Cerebellar nuclear complex (tissue), 1 donor: ENCODE data around the gene DUSP2.
A peak's percentile ranks its signal among the peaks of the same experiment; 100 is the strongest.

ENCODE experiments used
- DNase-seq, 2 experiments: peaks; one replicate each; lab custom pipeline; 2025; lab: John Stamatoyannopoulos, UW

The DUSP2 gene, protein sequence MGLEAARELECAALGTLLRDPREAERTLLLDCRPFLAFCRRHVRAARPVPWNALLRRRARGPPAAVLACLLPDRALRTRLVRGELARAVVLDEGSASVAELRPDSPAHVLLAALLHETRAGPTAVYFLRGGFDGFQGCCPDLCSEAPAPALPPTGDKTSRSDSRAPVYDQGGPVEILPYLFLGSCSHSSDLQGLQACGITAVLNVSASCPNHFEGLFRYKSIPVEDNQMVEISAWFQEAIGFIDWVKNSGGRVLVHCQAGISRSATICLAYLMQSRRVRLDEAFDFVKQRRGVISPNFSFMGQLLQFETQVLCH

DNA sequence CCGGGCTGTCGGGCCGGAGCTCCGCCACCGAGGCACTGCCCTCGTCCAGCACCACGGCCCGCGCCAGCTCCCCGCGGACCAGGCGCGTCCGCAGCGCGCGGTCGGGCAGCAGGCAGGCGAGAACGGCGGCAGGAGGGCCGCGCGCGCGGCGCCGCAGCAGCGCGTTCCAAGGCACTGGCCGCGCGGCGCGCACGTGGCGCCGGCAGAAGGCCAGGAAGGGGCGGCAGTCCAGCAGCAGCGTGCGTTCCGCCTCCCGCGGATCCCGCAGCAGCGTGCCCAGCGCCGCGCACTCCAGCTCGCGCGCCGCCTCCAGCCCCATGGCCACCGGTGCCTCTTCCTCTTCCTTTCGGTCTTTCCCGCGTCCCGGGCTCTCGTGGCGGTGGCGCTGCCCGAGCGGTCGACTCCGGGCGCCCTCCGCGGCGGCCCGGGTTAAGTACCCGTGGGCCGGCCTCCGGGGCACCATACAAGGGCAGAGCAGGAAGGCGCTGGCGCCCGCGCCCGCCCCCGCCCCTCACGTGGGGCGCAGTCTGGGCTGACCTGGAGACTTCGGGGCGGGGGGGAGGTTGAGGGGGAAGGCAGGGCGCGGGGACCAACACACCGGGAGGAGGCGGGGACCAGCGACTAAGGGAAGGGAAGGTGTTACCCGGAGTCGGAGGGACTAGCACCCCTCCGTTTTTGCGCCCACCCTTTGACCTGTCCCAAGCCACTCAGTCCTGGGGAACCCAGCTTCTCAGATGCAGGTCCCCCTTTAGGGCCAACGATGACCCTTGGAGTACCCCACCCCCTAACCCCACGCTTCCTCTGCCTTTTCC is at the start of gene DUSP2:
Gene DUSP2, minus strand, starts transcription at position 405 of the 812 bp plus-strand sequence. Its CDS starts 86 bp downstream, at position 319.
- peak in 1 of 2 experiments; percentile 40 for DNase-seq

DNA sequence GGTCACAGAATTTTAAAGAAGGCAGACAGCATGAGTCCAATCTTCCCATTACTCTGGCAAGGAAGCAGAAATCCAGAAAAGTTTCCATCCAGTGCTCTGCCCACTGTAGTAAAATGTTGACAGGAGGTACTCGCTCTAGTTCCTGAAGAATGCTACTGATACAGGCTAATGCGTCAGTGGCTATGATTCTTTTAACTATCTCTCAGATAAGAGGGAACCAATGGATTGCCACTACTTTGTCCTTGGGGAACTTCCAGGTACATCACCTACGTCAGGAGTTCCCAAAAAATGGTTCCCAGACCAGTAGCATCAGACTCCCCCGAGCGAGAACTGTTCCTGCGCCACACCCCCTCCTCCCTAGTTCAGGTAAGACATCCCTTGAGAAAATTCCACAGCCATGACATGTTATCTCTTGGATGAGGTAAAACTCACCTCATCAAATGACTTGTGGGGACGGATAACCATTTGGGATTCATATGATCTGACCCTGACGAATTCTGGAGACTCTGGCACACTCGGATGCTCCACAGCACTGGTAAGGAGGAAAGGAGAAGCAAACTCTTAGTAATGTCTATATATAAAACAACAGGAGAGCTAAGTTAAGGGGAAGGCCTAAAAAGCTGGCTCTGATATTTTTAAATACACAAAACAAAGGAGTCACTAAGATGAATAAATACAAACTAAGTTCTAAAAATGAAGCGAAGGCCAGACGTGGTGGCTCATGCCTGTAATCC is 46.9 kb upstream of the DUSP2 start:
- DNase-seq: no peak

DNA sequence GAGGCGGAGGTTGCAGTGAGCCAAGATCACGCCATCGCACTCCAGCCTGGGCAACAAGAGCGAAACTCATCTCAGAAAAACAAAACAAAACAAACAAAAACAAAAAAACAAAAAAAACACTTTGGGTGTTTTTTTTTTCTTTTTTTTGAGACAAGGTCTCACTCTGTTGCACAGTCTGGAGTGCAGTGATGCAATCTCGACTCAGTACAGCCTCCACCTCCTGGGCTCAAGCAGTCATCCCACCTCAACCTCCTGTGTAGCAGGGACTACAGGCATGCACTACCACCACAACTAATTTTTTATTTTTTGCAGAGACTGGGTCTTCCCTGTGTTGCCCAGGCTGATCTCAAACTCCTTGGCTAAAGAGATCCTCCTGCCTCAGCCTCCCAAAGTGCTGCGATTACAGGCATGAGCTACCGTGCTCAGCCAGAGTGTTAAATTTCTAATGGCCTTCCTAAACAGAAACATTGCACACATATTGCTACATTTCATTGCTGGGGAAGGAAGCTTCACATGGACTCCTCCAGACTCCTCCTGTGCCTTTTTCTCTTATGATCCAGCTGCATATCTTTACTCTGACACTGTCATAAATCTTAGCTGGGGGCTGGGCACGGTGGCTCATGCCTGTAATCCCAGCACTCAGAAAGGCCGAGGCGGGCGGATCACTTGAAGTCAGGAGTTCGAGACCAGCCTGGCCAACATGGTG is 43.7 kb upstream of the DUSP2 start:
- no peak for DNase-seq

DNA sequence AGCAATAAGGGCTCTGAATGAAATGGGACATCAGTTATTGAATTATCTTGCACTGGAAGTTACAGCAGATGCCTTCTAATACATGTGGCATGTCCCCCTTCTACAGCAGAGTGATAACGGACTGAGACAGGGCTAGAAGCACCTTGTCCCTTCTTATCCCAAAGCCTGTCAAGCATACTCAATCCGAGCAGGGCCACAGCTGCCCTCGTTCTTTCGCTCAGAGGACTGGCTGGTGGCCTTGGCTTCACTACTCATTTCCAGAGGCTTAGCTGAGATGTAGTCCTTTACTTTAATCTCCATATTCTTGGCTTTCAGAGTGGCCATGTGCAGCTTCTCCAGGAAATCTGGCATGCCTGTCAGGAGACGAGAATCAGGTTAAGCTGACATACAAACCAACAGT is 41.3 kb upstream of the DUSP2 start:
- DNase-seq: no peak

DNA sequence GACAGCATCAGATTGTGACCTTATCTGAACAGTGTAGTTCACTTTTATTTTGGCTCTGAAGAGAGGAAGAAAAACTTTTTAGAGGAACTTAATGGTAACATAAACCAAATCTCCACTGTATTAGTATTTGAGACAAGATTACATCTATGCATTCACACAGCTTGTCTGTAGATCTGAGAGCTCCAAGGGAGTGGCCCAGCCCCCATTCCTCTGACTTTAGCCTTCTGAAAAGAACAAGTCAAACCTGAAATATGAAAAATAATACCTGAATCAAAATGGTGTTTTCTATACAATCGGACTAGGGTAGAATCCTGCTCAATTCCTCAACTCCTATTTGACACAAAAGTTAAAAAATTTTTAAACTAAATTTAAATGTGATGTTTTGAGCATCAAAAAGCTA is 40.3 kb upstream of the DUSP2 start:
- DNase-seq: no peak

DNA sequence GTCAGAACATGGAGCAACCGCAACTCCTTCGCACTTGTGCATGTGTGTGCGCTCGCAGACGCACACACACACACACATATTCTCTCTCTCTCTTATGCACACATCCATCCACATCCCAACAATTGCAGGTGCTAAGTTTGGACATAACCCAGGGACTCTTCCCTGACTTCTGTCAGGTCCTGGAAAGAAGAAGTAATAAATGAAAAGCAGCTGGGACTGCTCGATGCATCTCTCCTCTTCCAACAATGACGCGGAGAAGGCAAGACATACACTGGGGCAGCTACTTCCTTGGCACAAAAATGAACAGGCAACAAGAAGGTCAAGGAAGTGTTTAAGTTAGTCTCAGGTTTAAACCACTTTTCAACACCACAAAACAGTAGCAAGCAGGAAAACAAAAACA is 39.7 kb upstream of the DUSP2 start:
- DNase-seq: no peak

DNA sequence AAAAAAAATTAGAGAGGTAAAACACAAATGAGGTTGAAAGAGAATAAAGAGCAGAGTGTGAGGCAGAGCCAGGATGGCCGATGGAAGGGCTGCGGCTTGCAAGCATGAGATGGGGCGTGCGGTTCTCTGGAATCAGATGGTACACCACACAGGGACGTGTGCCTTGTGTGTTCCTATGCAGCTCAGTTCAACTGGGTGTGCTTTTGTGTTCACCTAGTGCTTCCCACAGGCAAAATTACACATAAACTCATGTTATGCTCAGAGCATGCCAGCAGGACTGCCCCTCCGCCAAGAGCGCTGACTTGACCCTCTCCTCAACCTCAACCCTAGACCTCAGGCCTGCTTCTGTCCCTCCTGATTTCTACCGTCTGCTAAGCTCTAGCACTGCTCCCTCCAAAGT is 38.9 kb upstream of the DUSP2 start:
- no peak for DNase-seq

DNA sequence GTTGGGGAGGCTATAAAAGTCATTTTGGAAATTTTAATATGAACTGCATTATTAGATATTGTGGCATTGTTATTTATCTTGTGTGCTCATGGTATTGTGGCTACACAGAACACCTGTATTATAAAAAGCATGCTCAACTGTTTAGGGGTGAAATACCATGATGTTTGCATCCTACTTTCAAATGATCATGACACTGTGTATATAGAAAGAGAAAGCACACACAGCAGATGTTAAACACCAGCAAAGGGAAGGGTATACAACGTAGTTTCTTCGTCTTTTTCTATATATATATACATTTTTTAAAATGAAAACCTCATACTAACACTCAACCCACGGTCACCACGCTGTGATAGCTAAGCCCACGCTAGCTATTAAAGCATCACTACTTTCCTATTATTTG is 36.3 kb upstream of the DUSP2 start:
- DNase-seq: no peak

DNA sequence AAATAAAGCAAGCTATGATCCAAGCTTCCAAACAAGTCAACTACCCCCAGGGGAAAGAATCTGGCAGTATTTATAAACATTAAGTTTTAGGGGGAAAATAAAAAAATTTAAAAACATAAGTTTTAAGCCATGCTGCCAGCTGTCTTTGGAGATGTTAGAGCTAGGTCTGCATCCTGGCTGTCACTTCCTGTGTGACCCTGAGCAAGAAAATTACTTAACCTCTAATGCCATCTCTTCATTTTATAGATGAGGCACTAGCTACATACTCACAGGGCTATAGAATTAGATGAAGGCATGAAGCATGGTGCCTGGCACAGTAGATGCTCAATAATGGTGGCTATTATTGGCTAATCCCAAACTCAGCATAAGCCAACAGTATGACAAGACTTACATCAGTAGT is 35.3 kb upstream of the DUSP2 start:
- DNase-seq: no peak

DNA sequence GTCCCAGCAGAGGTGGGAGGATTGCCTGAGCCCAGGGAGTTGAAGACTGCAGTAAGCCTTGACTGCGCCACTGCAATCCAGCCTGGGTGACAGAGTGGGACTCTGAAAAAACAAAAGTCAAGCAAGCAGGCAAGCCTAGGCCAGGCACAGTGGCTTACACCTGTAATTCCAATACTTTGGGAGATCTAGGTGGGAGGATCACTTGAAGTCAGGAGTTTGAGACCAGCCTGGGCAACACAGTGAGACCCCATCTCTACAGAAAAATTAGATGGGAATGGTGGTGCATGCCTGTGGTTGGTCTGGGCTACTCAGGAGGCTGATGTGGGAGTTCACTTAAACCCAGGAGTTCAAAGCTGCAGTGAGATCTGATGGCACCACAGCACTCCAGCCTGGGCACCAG is 34.8 kb upstream of the DUSP2 start:
- no peak for DNase-seq

DNA sequence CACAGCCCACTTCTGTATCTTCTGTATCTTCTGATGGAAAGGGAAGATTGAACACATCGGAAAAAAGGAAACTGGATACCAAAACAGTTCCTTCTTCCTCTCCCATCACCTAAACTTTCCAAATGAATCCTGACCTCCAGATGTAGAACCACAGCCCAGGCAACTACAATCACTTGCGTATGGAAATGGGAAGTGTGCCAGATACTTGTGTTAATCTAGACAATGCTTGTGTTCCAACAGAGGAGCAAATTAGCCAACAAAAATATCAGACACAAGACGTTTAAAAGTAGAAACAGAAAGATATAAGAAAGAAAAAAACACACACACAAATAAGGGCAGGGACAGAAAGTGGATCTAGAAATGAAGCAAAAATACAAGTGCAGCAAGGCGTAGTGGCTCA is 31.4 kb upstream of the DUSP2 start:
- DNase-seq: no peak

DNA sequence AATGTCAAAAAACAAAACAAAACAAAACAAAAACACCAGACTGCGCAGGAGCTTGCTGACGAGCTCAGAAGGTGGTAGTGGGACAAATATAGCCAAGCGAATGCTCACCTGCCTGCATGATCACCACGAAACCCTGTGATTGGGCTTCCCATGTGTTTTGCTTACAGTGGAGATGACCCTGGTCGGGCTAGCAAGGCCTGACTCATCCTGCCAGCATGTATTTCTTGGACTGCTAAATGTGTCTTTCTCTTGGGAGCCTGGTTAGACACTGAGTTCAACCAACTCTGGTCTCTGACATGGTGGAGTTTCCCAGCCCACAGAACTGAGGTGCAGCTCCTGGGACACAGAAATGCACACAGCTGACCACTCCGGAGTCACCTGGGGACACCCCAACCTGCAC is 30.7 kb upstream of the DUSP2 start:
- no peak for DNase-seq

DNA sequence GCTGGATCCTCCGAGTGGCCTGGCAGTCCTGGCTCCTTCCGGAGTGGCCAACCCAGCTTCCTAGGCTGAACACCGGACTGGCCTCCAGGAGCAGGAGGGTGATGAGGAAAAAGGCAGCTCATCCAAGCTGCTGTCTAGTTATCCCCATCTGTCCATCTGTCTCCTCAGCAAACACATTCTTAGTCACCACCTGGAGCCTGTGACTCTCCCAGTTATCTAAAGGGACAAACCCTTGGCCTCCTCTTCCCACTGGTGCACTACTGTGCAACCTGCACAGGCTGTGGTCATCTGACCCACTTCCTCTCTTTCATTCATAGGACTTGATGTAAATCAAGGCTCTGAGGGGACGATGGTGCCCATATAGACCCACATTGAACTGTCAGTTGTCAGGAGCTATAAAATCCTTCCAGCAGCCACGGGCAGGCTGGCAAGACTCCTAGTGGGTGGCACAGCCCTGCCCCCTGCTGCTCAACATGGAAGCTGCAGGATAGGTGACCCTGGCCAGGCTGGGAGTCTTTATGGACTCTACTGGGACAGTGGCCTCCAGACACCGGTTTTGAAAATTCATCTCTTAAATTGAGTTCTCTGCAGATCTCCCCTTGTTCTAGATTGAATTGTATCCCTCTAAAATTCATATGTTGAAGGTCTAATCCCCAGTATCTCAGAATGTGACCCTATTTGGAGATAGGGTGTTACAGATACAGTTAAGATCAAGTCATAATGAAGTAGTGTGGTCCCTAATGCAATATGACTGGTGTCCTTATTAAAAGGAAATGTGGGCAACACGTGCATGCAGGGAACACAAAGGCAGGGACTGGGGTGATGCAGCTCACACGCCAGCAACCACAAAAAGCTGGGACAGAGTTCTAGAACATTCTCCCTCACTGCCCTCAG is 29.3 kb upstream of the DUSP2 start:
- peak in 1 of 2 experiments; percentile 13 for DNase-seq

DNA sequence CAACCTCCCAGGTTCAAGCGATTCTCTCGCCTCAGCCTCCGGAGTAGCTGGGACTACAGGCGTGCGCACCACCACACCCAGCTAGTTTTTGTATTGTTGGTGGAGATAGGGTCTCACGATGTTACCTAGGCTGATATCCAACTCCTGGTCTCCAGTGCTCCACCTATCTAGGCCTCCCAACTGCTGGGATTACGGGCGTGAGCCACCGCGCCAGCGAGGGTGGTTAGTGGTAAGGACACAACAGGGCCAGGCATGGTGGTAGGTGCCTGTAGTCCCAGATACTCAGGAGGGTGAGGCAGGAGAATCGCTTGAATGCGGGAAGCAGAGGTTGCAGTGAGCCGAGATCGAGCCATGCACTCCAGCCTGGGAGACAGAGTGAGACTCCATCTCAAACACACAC is 26.6 kb upstream of the DUSP2 start:
- no peak for DNase-seq

DNA sequence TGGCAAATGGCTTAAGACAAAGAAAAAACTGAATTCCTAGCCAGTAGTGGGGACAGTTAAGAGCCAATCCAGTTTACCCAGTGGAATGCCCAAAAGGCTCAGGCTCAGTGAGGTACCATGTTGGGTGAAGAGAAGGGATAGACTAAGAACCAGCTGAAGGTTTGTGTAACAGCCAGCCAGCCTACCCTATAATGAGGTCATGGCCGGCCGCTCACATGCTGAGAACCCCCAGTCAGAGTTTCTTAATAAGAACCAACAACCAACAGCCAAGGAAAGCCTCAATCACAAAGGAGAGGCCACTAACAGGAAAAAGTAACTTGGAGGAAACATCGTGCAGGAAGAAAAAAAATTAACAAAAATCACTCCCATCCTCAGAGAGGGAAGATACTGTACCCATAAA is 25.4 kb upstream of the DUSP2 start:
- DNase-seq: no peak

DNA sequence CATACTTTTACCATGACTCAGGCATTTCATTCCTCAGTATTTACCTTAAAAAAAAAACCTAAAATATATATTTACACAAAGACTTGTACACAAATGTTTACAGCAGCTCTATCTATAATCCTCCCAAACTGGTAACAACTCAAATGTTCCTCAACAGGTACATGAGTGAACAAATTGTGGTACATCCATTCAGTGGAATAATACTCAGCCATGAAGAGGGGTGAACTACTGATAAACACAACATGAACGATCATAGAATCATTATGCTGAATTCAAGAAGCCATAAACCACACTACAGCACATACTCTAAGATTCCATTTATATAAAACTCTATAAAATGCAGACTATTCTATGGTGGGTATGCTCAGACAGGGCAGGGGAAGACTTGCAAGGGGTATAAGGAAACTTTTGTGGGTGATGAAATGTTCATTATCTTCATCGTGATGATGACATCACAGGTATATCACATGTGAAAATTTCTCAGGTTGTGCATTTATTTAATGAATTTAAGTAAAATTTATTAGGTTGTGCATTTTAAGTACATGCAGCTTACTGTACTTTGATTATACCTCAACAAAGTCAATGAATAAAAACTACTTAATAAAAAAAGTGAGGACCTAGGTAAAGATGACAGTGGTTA is 24.7 kb upstream of the DUSP2 start:
- DNase-seq: no peak

DNA sequence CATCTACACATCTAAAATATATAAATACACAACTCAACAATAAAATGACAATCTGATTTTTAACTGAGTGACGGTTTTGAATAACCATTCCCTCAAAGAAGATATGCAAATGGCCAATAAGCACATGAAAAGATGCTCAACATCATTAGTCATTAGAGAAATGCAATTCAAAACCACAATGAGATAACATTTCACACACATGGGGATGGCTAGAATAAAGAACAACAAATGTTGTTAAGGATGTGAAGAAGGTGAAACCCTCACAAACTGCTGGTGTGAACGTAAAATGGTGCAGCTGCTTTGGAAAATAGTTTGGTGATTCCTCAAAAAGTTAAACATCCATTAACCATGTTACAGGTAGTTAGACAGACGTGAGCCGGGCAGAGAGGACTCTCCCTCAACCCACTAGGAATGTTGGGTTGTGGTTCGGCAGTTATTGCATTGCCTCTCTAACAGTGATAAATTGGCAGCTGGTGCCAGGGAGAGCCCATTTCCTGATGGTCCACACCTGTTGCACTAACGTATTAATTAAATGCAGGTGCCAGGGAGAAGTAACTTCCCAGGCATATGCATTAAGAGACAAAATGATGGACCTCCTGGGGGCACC is 22.3 kb upstream of the DUSP2 start:
- no peak for DNase-seq

DNA sequence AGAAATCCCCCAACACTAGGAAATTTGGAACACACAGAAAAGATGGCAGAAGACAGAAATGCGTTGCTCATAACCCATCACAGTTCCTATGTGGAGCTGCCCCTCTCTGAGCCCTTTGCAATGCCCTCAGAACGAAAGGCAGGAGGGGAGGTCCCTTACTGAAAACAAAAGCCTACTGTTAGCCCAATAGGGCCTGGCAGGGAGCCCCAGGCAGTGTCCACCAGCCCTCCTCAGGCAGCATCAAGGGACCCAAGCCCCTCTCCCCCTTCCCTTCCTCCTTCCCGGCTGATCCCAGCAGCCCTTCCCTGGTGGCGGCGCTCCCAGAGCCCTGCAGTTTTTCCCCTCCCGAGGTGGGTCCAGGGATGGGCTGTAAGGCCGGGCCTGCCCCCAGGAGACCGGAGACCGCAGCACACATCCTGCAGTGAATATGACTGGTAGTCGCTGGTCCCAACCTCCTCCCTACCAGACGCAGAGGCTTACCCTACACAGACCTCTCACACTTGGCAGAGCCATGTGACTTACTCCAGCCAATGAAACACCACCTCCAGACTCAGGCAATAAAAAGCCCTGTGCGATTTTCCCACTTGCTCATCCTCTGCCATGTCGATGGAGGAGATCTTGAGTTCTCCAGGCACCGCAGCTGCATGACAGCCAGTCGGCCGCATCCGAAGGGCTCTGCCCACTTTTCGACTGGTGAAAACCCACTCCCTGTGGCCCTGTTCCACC is 19.4 kb upstream of the DUSP2 start:
- no peak for DNase-seq

DNA sequence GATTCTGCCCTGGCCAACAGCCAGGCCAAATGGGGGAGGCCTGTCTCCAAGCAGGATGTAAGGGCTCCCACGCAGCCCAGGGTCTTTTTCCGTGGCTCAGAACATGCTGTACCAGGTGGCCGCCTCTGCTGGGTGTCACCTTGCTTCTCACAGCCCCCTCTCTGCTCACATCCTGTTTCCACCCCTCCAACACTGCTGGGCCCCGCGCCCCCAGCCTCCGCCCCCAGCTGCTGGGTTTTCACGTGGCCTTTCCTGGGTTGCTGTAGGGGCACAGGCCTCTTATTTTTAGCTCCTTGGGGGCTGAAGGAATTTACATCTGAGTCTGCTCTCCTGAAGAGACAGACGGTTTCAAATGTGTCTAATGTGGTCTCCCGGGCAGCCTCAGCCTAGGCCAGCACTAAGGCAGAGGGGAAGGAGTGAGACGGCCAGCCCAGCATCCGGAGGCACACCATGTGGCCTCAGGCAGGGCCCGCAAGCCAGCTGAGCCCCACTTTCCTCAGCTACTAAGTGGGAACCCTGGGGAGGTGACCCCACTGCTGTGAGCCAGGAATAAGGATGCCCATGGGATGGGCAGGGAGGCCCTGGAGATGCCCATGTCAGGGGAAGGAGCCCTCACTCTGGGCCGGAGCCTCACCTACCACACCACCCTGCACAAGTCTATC is 18.7 kb upstream of the DUSP2 start:
- no peak for DNase-seq
